ENCODE measurements around the gene RGSL1.
A peak's percentile ranks its signal among the peaks of the same experiment; 100 is the strongest.
"Not testable (repeated sequence)": the region's sequence is repeated elsewhere in the genome, so short reads cannot be mapped to it uniquely, and the experiment has no call there.

RGSL1 gene

DNA sequence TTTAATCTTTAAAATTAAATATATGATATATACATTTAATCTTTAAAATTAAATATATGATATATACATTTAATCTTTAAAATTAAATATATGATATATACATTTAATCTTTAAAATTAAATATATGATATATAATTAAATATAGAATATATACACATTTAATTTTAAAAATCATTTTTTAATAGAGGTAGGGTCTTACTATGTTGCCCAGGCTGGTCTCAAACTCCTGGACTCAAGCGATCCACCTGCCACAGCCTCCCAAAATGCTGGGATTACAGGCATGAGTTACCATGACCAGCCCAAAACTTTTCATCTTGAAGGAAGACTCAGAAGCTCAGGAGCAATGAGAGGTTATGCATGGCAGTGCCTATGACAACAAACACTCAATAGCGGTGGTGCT lies 2.8 kb upstream of the RGSL1 start:
- not testable (repeated sequence) for DNase-seq

DNA sequence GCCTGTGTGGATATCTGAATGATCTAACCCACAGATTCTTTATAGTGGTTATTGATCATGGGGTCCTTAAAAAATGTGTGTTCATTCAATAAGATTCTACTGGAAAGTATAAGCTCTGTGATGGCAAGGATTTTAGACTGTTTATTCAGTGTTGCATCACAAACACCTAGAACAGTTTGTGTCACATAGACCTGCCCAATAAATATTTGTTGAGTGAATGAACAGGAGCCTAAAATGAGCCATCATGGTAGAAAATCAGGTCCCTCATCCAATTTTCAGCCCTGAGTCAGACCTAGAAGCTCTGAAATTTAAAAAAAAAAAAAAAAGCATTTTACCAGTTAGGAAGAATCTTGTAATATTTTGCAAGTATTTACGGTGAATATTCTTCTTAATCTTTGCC lies 2.3 kb upstream of the RGSL1 start:
- no peak for DNase-seq

DNA sequence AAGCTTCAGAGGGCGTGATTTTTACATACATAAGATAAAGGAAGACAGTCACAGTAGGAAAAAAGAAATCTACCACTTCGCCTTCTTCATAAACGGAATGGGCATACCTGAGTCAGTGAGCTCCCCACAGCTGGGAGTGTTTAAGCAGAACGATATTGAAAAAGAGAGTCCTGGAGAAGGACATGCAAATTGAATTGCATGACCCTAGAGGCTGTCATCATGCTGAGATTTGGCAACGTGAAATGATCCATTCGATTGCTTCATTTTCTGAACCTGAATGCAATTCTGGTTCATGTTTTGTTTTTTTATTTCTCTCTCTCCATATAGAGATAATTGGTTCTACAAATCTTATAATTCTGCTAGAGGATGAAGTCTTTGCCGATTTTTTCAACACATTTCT lies 3.7 kb downstream of the RGSL1 start:
- DNase-seq, result no peak

DNA sequence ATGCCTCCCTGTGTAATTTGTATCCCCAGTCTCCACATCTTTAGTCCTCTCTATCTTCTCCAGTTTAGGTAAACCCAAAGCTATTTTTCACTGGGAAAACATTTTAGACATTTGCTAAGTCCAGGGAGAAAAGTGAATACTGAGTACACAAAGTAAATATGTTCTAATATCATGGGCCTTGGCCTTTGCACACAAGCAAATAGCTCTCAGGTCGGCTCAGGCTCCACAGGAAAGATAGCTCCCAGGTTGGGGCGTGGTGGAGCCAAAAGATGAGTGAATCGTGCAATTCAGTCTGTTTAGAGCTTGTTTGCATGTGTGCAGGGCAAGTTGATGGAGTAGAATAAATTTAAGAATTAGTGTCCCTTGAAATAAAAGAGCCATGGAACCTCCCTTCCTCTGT lies 7.9 kb downstream of the RGSL1 start:
- DNase-seq, result no peak

DNA sequence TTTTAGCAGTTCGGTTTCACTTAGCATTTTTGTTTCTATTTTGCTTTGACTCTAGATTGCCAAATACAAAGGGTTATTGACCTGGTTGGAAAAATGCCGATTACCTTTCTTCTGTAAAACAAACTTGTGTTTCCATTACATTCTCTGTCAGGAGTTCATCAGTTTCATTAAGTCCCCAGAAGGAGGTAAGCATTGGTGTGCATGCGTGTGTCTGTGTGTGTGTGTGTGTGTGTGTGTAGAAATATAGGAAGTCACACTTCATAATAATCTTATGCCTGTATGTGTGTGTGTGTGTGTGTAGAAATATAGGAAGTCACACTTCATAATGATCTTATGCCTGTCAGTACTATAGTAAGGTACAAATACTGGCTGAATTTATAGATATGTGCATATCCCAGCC lies 10.0 kb downstream of the RGSL1 start:
- no peak for DNase-seq

DNA sequence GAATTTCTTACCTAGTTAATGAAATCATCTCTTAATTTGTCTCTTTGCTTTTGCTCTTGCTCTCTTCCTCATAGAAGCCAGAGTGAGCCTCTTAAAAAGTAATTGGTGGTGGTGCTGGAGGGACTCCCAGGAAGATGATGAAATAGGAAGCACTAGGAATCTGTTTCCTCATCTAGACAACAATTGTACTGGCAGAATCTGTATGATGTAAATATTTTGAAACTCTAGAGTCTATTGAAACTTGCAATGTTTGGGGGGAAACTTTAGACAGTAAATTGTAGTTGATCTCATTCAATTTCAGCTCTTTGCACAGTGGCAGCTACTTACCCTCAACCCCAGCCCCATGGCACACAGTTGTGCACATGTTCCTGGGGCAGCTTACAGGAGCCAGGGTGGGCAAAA lies 10.6 kb downstream of the RGSL1 start:
- DNase-seq, result no peak

DNA sequence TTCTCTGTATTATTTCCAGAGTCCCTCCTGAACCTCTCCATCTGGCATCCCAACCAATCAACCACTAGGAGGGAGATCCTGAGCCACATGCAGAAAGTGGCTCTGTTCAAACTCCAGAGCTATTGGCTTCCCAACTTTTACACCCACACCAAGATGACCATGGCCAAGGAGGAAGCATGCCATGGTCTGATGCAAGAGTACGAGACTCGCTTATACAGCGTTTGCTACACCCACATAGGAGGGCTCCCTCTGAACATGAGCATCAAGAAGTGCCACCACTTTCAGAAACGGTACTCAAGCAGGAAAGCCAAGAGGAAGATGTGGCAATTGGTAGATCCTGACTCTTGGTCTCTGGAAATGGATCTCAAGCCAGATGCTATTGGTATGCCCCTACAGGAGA lies 23.6 kb downstream of the RGSL1 start:
- DNase-seq, result no peak

DNA sequence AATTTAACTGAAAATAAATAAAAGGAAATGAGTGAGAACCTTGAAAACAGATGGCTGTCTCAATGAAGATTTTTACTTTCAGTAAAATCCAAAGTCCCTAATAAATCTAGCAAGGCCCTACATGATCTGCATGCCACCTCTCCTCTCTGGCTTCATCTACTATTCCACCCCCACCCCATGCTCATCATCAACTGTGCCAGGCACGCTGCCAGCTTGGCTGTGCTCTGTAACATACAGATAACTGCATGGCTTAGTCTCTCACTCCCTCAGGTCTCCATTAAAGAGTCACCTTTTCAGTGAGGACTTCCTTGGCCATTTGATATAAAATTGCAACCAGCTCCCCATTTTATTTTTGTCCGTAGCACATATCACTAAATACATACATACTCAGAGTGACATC lies 26.7 kb downstream of the RGSL1 start:
- DNase-seq, result no peak

DNA sequence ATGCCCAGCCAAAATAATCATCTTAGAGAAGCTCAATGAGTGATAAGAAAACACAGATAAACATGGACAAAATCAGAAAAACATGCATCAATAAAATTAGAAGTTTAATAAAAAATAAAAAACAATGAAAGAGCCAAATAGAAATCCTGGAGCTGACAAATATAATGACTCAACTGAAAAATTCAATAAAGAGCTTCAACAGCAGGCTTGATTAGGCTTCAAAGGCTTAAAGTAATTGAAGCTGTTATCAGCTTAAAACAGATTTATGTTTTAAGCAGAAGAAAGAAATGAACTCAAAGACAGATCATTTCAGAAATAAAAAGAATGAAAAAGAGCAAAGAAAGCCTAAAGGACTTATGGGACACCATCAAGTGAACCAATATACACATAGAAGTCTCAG lies 28.3 kb downstream of the RGSL1 start:
- no peak for DNase-seq

DNA sequence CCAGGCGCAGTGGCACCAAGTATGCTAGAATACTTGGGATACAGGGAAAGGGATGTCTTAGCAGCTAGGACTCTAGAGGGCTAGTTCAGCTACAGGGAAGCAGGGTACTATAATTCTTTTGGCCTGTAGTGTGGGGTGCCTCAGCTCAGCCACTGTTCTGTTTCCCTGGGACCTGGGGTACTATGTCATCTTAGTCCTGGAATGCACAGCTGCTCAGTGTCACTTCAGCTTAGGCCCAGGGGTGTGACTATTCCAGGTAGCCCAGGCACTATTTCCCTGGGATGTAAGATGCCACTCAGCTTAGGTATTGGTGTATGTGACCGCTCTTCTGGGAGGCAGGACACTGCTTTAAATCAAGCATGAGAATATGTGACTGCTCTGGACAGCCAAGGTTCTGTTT lies 34.1 kb downstream of the RGSL1 start:
- no peak for DNase-seq

DNA sequence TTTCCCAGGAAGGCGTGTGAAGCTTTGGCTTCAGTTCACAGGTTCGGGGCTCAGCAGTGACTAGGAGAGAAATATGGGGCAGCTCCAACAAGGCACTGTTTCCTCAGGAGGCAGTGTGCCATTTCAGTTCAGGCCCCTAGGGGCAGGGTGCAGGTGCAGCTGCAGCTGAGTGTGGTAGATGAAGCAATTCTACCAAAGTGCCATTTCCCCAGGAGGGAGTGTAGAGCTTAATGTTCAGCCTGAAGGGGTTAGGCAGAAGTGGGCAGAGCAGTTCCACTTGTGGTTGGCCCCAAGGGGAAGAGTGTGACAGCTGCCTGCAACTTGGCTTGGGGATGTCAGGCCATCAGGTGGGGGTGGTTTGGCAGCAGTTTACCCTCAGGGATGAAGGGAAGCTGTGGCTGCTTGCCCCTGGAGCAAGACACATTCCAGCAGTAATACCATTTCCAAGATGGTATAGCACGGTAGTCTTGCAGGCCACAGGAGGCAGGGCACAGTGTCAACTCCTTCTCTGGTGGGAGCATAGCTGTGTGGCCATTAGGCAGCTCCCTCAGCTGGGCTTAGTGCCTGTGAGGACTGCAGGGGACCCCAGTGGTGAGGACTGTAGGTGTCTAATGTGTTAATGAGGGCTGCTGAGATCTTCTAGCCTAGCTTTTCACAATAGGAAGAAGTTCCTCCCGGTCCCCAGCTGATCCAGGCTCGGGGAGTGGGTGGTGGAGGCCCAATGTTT lies 34.7 kb downstream of the RGSL1 start:
- DNase-seq, result peak; percentile 6 to 26

DNA sequence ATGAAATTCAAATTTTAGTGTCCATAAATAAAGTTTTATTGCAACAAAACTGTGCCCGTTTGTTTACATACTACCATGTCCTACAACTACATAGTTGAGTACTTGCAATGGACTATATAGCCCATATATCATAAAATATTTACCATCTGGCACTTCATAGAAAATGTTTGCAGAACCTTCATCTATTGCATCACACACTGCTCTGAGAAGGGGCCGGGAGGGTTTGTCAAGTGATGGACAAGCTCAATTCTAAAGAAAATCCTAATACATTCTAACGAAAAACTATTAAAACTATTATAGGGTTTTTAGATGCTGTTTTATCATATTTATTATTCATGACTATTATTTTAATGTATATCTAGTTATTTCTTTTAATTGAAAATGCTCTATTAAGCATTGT lies 35.9 kb downstream of the RGSL1 start:
- DNase-seq, result no peak

DNA sequence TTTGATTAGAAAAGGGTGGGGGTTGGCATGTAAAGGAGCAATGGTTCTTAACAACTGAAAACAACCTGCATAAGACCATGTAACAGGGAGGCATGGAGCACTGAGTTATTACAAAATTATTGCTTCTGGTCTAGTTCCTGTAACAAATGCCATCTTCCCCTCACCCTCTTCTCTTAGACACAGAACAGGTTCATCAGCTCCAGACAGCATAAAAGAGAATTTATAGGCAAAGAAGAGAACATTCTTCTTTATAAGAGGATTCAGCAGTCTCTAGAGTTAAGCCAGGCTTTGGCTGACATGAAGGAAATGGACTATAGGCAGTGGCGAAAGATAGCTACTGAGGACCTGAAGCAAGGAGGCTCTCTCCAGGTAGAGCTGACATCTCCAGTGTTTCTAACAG lies 38.9 kb downstream of the RGSL1 start:
- no peak for DNase-seq

DNA sequence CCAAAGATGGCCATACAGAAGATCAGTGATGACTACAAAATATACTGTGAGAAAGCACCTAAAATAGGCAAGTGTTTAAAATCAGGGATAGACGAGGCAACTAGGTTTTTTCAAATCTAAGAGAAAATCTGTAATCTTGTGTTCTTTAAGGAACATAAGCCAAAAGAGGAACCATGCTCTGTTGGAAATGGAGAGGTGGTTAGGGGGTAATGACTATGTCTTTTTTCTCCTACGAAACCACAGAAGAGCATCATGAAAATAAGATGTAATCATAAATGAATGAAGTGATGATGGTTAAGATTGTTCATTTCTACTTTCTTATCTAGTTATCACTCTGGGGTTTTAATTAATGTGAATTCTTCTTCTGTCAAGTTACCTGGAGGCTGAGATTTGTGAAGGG lies 43.1 kb downstream of the RGSL1 start:
- no peak for DNase-seq

DNA sequence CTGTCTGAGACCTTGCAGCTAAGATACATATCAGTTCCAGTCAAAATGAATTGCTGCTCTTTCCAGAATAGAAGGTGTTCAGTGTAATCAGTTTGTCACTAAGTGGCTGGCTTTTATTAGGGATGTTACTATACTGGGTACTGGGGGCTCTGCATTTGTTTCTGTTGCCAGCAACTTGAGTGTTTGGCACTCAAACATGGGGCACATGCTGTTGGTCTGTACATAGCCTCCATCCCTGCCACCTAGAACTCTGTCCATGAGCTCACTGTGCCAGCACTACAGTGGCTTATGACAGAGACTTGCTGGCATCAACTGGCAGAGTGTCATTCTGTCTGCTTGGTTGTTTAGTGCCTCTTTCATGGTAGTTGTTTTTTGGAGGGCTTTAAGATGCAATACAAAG lies 45.1 kb downstream of the RGSL1 start:
- DNase-seq, result no peak

DNA sequence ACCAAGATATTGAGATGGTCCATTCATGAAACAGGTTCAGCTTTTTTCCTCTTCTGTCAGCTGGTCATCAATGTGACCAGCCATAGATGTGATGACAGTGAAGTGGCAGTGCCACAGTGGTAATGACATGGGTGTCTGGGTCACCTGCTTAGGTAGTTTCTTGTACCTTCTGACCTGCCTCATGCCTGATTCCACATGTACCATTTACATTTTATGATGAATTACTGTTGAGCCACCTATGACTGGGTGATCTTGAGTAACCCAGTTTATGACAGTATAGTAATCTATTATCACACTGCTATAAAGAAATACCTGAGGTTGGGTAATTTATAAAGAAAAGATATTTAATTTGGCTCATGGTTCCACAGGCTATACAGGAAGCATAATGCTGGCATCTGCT lies 45.7 kb downstream of the RGSL1 start:
- DNase-seq, result no peak

DNA sequence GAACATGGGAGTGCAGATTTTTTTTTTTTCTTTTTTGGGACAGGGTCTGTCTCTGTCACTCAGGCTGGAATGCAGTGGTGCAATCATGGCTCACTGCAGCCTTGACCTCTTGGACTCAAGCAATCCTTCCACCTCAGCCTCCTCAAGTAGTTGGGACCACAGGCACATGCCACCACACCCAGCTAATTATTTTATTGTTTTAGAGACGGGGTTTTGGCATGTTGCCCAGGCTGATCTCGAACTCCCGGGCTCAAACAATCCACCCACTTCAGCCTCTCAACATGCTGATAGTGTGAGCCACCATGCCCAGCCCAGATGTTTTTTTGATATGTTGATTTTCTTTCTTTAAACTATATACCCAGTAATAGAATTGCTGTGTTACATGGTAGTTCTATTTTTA lies 57.7 kb downstream of the RGSL1 start:
- DNase-seq, result no peak

DNA sequence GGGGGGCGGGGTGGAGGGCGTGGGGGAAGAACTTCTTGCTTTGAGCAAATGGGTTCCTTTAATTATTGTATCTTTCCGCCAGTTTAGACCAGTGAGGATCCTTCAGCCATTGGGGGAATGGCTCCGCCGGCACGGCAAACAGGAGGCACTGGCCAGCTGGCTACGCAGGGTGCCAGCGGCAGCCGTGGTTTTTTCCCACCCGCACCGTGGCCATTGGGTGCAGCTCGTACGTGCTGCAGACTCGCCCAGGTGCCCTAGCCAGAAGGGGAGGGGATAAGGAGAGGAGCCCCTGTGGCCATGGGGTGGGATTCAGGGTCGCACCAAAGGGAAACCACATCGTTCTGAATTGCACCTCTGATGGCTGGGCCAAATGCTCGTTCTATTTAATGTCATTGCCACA lies 65.6 kb downstream of the RGSL1 start:
- no peak for DNase-seq

DNA sequence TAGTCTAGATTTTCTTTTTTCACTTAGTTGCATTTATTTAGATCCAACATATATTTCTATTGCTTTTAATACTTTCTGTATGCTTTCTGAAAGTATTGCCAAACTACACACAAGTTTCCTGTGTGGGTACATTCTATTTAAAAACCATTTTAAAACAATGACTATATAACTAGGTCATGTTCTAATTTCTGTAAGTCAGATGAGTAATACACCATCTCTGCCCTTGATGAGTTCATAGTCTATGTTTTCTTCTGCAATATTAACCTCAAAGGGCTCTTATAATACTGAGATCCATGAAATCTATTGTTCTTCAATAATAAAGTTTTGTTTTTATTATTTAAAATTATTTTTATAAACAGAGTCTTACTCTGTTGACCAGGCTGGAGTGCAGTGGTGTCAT lies 70.8 kb downstream of the RGSL1 start:
- DNase-seq, result no peak

DNA sequence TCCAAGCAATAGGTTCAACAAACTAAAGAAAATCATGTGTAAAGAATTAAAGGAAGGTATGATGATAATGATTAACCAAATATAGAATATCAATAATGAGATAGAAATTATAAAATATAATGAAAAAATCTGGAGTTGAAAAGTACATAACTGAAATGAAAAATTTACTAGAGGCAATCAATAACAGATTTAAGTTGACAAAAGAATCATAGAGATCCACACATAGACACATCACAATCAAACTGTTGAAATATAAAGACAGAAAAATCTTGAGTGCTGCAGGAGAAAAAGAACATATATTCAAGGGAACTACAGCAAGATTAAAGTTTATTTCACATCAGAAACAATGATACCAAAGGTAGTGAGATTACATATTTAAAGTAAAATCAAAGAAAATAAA lies 75.4 kb downstream of the RGSL1 start:
- no peak for DNase-seq

DNA sequence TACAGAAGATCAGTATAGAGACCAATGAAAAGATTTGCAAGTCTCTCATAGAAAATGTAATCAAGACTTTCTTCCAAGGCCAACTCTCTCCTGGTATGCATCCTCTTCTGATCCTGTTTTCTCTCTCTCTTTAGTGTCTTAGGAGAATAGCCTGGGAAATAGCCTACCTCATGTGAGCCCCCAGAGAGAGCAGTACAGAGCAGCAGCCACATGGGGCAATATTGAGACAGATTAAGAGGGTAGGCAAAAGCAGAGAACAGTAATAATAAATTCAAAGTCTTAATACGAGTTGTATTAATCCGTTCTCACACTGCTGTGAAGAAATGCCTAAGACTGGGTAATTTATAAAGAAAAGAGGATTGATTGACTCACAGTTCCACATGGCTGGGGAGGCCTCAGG lies 77.7 kb downstream of the RGSL1 start:
- DNase-seq, result no peak

DNA sequence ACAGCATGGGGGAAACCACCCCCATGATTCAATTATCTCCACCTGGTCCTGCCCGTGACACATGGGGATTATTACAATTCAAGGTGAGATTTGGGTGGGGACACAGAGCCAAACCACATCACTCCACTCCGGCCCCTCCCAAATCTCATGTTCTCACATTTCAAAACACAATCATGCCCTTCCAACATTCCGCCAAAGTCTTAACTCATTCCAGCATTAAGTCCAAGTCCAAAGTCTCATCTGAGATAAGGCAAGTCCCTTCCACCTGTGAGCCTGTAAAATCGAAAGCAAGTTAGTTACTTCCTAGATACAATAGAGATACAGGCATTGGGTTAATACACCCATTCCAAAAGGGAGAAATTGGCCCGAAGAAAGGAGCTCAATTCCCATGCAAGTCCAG lies 78.3 kb downstream of the RGSL1 start:
- DNase-seq, result not testable (repeated sequence)

DNA sequence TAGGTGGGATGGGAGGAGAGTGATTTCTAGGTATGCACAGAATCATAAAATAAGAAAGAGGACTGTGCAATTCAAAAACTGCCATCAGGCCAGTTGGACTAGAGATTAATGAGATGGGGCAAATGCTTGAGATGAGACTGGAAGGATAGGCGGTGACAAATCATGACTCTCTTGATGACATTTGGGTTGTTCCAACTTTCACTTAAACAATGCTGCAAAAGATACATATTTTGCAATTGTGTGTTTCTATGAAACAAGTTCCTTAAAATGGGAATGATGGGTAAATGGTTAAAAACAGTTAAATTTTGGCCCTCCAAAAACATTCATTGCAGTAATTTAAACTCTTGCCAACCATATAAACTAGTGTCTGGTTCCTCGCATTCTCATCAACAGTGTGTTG lies 84.0 kb downstream of the RGSL1 start:
- no peak for DNase-seq

DNA sequence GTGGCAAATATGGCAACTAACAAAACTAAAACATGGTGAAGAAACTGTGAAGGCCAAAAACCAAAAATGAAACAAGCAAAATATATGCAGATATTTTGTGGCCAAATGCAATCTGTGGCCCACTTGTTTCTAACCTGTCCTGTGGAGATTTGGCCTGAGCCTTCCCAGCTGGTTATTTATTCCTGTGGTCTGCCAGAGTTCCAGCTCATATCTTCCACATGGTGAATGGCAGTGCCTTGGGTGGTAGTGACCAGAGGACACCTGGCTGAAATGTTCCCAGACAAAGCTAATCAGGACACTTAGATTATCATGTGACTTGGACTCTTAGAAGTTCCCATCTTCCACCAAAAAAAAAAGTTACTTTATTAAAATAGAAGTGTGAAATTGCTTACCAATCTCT lies 99.4 kb downstream of the RGSL1 start:
- no peak for DNase-seq

DNA sequence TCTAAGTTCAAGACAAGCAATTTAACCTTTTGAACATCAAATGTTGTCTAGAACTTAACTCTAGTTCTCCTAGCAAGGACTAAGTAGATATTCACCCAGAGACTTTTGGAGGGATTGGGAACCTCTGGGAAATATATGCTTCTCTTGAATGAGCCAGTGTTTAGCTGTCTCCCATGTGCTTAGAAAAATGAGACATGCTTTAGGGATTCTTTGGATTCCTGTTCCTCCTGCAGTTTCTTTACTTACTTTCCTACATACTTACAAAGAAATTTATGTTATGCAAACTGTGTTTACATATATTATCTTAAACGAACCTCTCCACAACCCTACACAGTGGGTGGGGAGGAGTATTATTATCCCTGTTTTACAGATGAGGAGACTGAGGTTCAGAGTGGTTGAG lies 99.9 kb downstream of the RGSL1 start:
- DNase-seq, result no peak

DNA sequence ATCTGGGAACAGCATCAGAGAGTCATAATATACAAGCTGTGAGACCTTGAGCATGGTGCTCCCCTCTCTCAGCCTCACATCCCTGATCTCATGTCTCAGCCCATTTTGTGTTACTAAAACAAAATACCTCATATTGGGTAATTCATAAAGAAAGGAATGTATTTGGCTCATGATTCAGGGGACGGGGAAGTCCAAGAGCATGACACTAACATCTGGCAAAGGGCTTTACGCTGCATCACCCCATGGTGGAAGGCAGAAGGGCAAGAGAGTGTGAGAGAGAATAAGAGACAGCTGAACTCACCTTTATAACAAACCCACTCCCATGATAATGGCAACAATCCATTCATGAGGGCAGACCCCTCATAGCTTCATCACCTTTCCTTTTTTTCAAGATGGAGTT lies 102.6 kb downstream of the RGSL1 start:
- DNase-seq, result no peak

All from CD4-positive, alpha-beta T cell treated with Interleukin-4 for 1 hour (primary cell).